Osteoblast (primary cell): ENCODE measurements around the gene RNF5. TPM values are rescaled to one million over a fixed set of nuclear protein-coding genes. Genes with fewer than 3 reads are reported as not detected.

ENCODE experiments used
- DNase-seq: peaks from one replicate; pipeline ENCODE4 v3.0.0; 2011; ENCODE audit warnings: low spot score, mixed read lengths; ENCODE audit not compliant: insufficient read length; ENCODE audit errors: missing footprints
- H2AFZ ChIP-seq: 2 replicates; pipeline ENCODE4 v1.6.0; 2011; ENCODE audit warnings: mild to moderate bottlenecking, low read length
- H3K27ac ChIP-seq: 2 replicates; pipeline ENCODE4 v1.5.1; 2011; ENCODE audit warnings: mild to moderate bottlenecking, low read depth, low read length, moderate library complexity
- H3K27me3 ChIP-seq: 2 replicates; pipeline ENCODE4 v1.6.0; 2012; ENCODE audit warnings: mild to moderate bottlenecking, control low read depth, inconsistent platforms, low read length, moderate library complexity; ENCODE audit not compliant: insufficient read depth
- H3K36me3 ChIP-seq: 2 replicates; pipeline ENCODE4 v1.5.1; 2011; ENCODE audit warnings: mild to moderate bottlenecking, low read length, control low read depth, moderate library complexity; ENCODE audit not compliant: insufficient read depth
- H3K4me1 ChIP-seq: 2 replicates; pipeline ENCODE4 v1.5.1; 2011; ENCODE audit warnings: mild to moderate bottlenecking, low read length, control low read depth, moderate library complexity; ENCODE audit not compliant: insufficient read depth
- H3K4me2 ChIP-seq: 2 replicates; pipeline ENCODE4 v1.6.0; 2011; ENCODE audit warnings: mild to moderate bottlenecking, low read length; ENCODE audit not compliant: insufficient read depth
- H3K4me3 ChIP-seq: fragments of 200-600 bp; sonication (generic); 3 replicates; pipeline ENCODE4 v1.5.1; 2012; ENCODE audit warnings: mild to moderate bottlenecking, low read length, inconsistent platforms; ENCODE audit not compliant: insufficient read depth
- H3K79me2 ChIP-seq: 2 replicates; pipeline ENCODE4 v1.6.0; 2012; ENCODE audit warnings: mild to moderate bottlenecking, low read length, control low read depth, inconsistent platforms; ENCODE audit not compliant: insufficient read depth
- H3K9me3 ChIP-seq: 2 replicates; pipeline ENCODE4 v1.5.1; 2011; ENCODE audit warnings: low read depth, low read length, control low read depth
- H4K20me1 ChIP-seq: 2 replicates; pipeline ENCODE4 v1.6.0; 2012; ENCODE audit warnings: mild to moderate bottlenecking, low read length, control low read depth; ENCODE audit not compliant: insufficient read depth
- CTCF ChIP-seq: IDR thresholded peaks from 2 replicates; pipeline ENCODE4 v1.5.1; 2011; ENCODE audit warnings: mild to moderate bottlenecking, low read depth, low read length, moderate library complexity; ENCODE audit errors: extremely low read depth
- total RNA-seq: library from RNA; depleted of rRNA; stranded (reverse); fragments of >200 nt; gene quantifications from 2 replicates; pipeline ENCODE4 v1.2.3, GENCODE V29; 2012

RNF5 gene
- total RNA-seq, 1 donor: 32.9 TPM

GRCh38 chr6:32179766-32180405 is 1.7 kb downstream of the RNF5 start:
- Histone ChIP-seq H3K79me2 (peaks cover 21% of the 10 kb centered on the region), H3K4me1 (peaks cover 30% of the 10 kb centered on the region), H3K4me3 (no peak overlapping the region), H3K36me3 (peaks cover 31% of the 10 kb centered on the region), H3K9me3 (no peaks in the 10 kb centered on the region), H3K27ac (no peak overlapping the region), H3K27me3 (no peaks in the 10 kb centered on the region), H2AFZ (no peak overlapping the region), H3K4me2 (no peak overlapping the region), H4K20me1 (no peaks in the 10 kb centered on the region)
- TF ChIP-seq CTCF: no peak
- peak; percentile 49 for DNase-seq

- TF ChIP-seq CTCF: no peak
- Histone ChIP-seq H3K4me2 (no peak overlapping the region), H3K27me3 (no peaks in the 10 kb centered on the region), H3K36me3 (peaks cover 35% of the 10 kb centered on the region), H4K20me1 (no peaks in the 10 kb centered on the region), H2AFZ (no peak overlapping the region), H3K9me3 (no peaks in the 10 kb centered on the region), H3K79me2 (peaks cover 10% of the 10 kb centered on the region), H3K4me3 (no peak overlapping the region), H3K4me1 (peaks cover 23% of the 10 kb centered on the region), H3K27ac (no peak overlapping the region)
- DNase-seq: peak; percentile 15
These were observed 3.0 kb downstream of the RNF5 start for GRCh38 chr6:32181148-32181702.

GRCh38 chr6:32181915-32182529 is 3.8 kb downstream of the RNF5 start:
- H3K4me2 ChIP-seq: no peak overlapping the region
- H3K4me1 ChIP-seq: peaks cover 15% of the 10 kb centered on the region
- H2AFZ ChIP-seq: no peak overlapping the region
- H3K4me3 ChIP-seq: no peak overlapping the region
- H3K36me3 ChIP-seq: peaks cover 43% of the 10 kb centered on the region
- H4K20me1 ChIP-seq: no peaks in the 10 kb centered on the region
- peak; percentile 71 for DNase-seq
- H3K9me3 ChIP-seq: no peaks in the 10 kb centered on the region
- peaks cover 11% of the 10 kb centered on the region for H3K79me2 ChIP-seq
- no peak overlapping the region for H3K27ac ChIP-seq
- TF ChIP-seq CTCF: no peak
- no peaks in the 10 kb centered on the region for H3K27me3 ChIP-seq

- H3K4me3 ChIP-seq: no peak overlapping the region
- H3K4me2 ChIP-seq: no peak overlapping the region
- no peak for TF ChIP-seq CTCF
- H3K4me1 ChIP-seq: peaks cover 9% of the 10 kb centered on the region
- H3K27me3 ChIP-seq: no peaks in the 10 kb centered on the region
- H2AFZ ChIP-seq: no peak overlapping the region
- H3K9me3 ChIP-seq: no peaks in the 10 kb centered on the region
- no peaks in the 10 kb centered on the region for H4K20me1 ChIP-seq
- DNase-seq: peak; percentile 50
- H3K79me2 ChIP-seq: peaks cover 15% of the 10 kb centered on the region
- no peak overlapping the region for H3K27ac ChIP-seq
- peaks cover 49% of the 10 kb centered on the region for H3K36me3 ChIP-seq
These were observed 4.4 kb downstream of the RNF5 start for GRCh38 chr6:32182555-32182981.
